Measurements from ENCODE around the gene STYX.

STYX gene, protein sequence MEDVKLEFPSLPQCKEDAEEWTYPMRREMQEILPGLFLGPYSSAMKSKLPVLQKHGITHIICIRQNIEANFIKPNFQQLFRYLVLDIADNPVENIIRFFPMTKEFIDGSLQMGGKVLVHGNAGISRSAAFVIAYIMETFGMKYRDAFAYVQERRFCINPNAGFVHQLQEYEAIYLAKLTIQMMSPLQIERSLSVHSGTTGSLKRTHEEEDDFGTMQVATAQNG

DNA sequence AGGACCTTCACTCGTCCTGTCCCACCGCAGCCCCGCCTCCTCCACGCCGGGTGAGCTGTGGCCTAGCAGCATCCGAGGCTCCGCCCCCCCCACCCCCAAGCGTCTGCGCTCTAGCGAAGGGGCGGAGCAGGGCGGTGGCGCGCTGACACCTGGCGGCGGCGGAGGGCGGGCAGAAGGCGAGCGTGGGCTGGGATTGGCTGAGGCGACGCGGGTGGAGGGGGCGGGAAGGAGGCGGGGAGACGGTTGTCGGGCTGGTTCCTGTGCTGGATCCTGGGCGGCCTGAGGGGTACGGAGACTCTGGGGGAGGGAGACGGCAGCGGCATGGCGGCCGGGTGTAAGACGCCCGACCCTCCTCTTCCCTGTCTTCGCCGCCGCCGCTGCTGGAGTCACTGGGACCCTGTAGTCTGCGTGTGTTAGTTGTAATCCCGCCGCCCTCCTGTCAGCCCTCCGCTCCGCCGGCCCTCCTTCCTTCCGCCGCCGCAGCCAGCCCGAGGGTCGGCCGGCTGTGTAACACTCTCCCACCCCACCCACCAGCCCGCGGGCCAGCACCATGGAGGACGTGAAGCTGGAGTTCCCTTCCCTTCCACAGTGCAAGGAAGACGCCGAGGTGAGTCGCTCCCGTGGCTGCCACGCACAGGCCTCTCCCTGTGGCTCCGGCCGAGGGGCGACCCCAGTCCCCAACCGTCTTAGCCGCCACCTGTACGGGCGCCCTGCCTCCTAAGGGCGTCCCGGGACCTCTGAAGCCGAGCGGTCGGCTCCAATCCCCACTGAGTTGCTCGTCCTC lies at the start of gene STYX:
TSS of gene STYX (plus strand) at position 242 of the 784 bp plus-strand sequence. CDS start at position 551, 309 bp downstream.
- DNase-seq, result peak; percentile 27

GRCh38 chr14:52683985-52684520 lies 45.9 kb upstream of the STYX start:
- no peak for DNase-seq

GRCh38 chr14:52686176-52686575 lies 43.8 kb upstream of the STYX start:
- DNase-seq, result no peak

- DNase-seq, result no peak
Observed at GRCh38 chr14:52690983-52691760, 38.8 kb upstream of the STYX start.

DNA sequence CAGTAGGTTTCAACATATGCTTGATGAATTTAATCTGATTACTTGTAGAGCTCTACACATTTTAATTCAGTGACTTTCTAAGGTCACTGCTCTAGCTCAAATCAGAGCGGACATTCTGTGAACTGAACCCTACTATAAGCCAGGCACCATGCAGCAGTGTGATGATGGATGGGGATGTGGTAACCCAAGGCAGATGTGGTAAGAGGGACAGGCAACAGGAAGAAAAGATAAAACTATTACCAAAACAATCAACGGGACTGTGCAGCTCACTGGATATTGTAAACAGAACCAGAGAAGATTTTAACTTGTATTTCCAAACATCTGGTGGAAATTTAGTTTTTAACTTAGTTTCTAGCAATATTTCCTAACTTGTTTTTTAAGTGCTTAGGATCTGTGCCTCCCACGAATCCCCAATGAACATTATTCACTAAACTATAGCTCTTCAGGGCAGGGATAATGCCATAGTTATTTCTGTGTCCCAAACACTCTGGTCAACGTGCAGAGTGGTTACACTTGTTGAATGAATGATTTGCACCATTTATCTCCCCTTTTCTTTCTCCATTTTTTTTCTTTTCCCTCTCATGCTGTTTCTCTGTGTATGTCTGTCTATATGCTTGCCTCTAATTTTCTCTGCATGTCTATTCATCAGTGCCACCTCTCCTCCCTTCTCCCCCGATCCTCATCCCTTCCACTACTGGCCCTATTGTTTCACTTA lies 37.6 kb upstream of the STYX start:
- DNase-seq, result no peak

DNA sequence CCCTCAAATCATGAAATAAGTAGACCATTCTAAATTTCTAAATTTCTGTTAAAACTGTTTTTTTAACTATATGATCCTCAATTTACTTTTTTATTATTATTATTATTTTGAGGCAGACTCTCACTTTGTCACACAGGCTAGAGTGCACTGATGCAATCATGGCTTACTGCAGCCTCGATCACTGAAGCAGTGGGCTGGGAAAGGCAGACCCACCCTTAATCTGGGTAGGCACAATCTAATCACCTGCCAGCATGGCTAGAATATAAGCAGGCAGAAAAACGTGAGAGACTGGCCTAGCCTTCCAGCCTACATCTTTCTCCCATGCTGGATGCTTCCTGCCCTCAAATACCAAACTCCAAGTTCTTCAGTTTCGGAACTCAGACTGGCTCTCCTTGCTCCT lies 36.9 kb upstream of the STYX start:
- DNase-seq, result no peak

GRCh38 chr14:52693532-52693931 lies 36.4 kb upstream of the STYX start:
- DNase-seq, result no peak

GRCh38 chr14:52694761-52695480 lies 35.0 kb upstream of the STYX start:
- DNase-seq, result no peak

- DNase-seq, result peak; percentile 37
Observed at GRCh38 chr14:52695481-52696091, 34.4 kb upstream of the STYX start, which contains the start of gene ERO1A. ERO1A (minus strand) TSS chr14:52695558; CDS start chr14:52695481, 77 bp downstream.

DNA sequence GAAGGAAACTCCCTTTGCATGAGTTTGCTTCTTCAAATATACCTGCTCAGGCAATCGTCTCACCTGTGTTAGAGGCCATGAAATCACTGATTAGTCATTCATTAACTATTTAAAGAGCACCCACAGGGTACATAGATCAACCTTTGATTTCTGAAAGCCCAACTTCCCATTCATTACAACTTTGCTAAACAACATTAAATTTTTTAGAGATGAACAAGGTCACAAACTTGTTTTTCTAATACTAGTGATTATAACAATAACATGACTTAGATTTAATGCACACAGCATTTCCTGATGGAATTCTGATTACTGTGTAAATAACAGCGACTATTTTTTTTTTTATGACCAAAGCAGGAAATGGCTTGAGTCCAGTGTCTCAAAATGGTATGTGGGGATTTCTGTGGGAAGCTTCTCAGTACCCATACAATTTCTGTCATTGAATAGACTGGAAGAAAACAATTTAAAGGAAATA lies 29.2 kb upstream of the STYX start:
- no peak for DNase-seq

- no peak for DNase-seq
Observed at GRCh38 chr14:52701223-52701622, 28.7 kb upstream of the STYX start.

DNA sequence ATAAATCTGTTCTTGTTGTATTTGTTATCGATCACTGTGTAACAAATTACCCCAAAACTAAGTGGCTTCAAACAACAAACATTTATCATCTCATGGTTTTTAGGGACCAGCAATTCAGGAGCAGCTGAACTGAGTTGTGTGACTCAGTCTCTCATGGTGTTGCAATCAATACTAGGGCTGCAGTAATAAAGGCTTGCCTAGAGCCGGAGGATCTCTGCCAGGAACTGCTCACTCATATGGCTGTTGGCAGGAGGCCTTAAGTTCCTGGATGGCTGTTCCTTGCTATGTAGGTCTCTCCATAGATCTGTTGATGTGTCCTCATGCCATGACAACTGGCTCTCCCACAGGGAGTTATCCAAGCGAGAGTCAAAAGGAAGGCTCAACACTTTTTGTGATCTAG lies 26.7 kb upstream of the STYX start:
- no peak for DNase-seq

DNA sequence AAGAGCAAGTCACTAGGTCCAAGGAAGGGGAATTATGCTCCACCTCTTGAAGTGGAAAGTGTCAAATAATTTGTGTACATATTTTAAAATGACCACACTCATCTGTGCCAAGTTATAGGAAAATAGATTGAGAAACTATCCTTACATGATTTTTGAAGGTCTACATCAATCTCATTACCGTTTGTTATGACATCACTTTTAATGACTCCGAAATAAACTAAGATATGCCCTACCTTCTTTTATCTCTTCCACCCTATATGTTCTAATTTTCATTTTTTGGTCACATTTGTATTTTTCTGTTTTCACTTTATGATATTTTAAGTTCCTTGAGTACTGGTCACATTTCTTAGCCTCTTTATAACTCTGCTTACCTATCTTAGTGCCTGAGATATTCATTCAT lies 26.3 kb upstream of the STYX start:
- DNase-seq, result no peak

DNA sequence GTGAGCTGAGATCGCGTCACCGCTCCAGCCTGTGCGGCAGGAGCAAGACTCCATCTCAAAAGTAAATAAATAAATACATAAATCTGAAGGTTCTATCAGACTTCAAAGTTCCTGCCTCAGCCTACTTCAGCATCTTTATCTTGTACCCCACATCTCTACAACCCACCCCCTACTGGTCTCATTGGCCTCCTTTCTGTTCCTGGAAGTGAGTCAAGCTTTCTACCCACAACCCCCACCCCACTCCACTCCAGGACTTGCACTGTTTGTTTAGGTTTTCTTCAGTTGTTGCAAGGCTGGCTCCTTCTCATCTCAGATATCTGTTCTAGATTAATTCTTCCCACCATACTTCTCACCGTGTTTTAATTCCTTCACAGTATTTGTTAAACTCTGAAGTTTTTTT lies 23.7 kb upstream of the STYX start:
- no peak for DNase-seq

DNA sequence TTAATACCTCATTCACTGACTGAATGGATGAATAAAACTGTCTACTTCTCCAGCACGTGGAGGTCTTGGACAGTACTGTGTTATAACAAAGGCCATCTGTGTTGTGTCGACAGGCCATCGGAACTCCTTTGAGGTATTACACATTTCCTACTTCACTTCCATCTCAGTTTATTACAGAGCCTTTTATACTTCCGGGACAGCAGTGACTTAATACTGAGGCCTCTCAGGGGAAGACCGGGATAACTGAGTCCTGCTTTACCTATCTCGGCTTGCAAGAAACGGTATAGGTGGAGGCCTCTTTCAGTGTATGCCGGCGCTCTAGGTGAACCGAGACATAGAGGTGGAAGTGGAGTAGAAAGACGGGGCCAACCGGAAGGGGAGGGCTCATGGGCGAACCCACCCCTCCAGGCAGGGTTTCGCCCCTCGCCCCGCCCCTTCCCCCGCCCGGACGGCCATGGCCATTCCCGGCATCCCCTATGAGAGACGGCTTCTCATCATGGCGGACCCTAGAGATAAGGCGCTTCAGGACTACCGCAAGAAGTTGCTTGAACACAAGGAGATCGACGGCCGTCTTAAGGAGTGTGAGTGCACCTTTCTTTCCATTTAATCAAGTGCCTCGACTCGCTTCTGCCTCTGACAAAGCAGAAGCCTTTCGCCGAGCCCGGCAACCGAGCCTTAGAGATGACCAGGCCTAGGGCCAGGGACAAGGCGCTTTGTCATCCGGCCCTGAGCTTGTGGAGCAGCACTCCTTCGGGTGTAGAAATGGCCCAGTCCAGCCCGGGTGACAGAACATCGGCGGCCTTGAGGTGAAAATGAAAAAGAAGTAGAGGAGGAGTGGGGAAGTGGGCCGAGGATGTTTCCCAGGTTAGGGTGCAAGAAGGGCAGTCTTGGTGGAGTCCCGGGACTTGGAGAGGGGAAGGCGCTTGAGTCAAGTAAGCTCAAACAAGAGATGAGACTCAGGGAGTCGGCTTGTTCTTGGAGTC lies 23.0 kb upstream of the STYX start, which contains the start of gene PSMC6:
TSS of gene PSMC6 (plus strand) at position 477 of the 983 bp plus-strand sequence. CDS start at position 497, 20 bp downstream.
- DNase-seq, result peak; percentile 46

GRCh38 chr14:52711666-52712065 lies 18.3 kb upstream of the STYX start:
- no peak for DNase-seq

- DNase-seq, result no peak
Observed at GRCh38 chr14:52716155-52716554, 13.8 kb upstream of the STYX start.

- no peak for DNase-seq
Observed at GRCh38 chr14:52723514-52724359, 6.2 kb upstream of the STYX start.

GRCh38 chr14:52724360-52724644 lies 5.7 kb upstream of the STYX start:
- DNase-seq, result no peak
